HEK293 (cell line): ENCODE data around the gene MTCH2.

Experiments used
- CTCF ChIA-PET: fragments of 350-600 bp; formaldehyde crosslinking; extraction: SDS; loops from one replicate; lab custom pipeline; 2021; ENCODE audit warnings: antibody characterized with exemption; lab: Yijun Ruan, JAX
- POLR2A ChIA-PET: fragments of 300-600 bp; formaldehyde crosslinking; extraction: SDS; loops from one replicate; lab custom pipeline; 2020; ENCODE audit warnings: antibody characterized with exemption, inconsistent platforms; lab: Yijun Ruan, JAX
- H3K27ac ChIP-seq: fragments of 200-500 bp; sonication (Bioruptor generic); 2 replicates; pipeline ENCODE4 v1.5.1; 2014; ENCODE audit warnings: low read depth, low read length, control low read depth, inconsistent platforms; ENCODE audit errors: extremely low read depth
- H3K36me3 ChIP-seq, 2 experiments: fragments of 200-500 bp in 1 of 2; sonication (Bioruptor generic) in 1 of 2; 1 replicate in 1 of 2; 2 replicates in 1 of 2; pipeline ENCODE4 v1.5.1; 2014 to 2017; ENCODE audit warnings: inconsistent platforms in 2 of 2, low read length in 2 of 2; ENCODE audit not compliant: control insufficient read depth in 2 of 2, insufficient read depth in 1 of 2
- H3K4me1 ChIP-seq: fragments of 200-500 bp; sonication (Bioruptor generic); 2 replicates; pipeline ENCODE4 v1.5.1; 2014; ENCODE audit warnings: mild to moderate bottlenecking, low read length, inconsistent platforms; ENCODE audit not compliant: control insufficient read depth, insufficient read depth
- H3K4me3 ChIP-seq: 2 replicates; pipeline ENCODE4 v1.5.1; 2011; ENCODE audit warnings: low read depth, mild to moderate bottlenecking, control low read depth, low read length, moderate library complexity
- H3K9me3 ChIP-seq: fragments of 200-500 bp; sonication (Bioruptor generic); 2 replicates; pipeline ENCODE4 v1.5.1; 2014; ENCODE audit warnings: low read depth, low read length, inconsistent platforms; ENCODE audit not compliant: control insufficient read depth, insufficient read depth
- BCL11A ChIP-seq: fragments of 450-650 bp; formaldehyde crosslinking; IDR thresholded peaks from 2 replicates; pipeline ENCODE4 v1.5.1; 2016; ENCODE audit warnings: low read depth, missing biosample characterization, missing genetic modification characterization
- HOXA7 ChIP-seq: sonication (generic); formaldehyde crosslinking; IDR thresholded peaks from 2 replicates; pipeline ENCODE4 v1.8.1; 2022; ENCODE audit warnings: missing genetic modification reagents, borderline replicate concordance
- SCRT1 ChIP-seq: fragments of 450-650 bp; formaldehyde crosslinking; IDR thresholded peaks from 2 replicates; pipeline ENCODE4 v1.5.1; 2016; ENCODE audit warnings: missing biosample characterization, missing genetic modification characterization, borderline replicate concordance
- SCRT2 ChIP-seq: fragments of 450-650 bp; formaldehyde crosslinking; IDR thresholded peaks from 2 replicates; pipeline ENCODE4 v1.5.1; 2016; ENCODE audit warnings: missing biosample characterization, missing genetic modification characterization
- YY1 ChIP-seq: fragments of 450-650 bp; formaldehyde crosslinking; IDR thresholded peaks from 2 replicates; pipeline ENCODE4 v1.5.1; 2018; ENCODE audit warnings: missing biosample characterization, missing genetic modification characterization
- ZBTB26 ChIP-seq: fragments of 450-650 bp; formaldehyde crosslinking; optimal IDR thresholded peaks from 2 replicates; pipeline ENCODE3; 2016; ENCODE audit warnings: missing biosample characterization, mild to moderate bottlenecking, missing genetic modification characterization
- ZNF114 ChIP-seq: fragments of 450-650 bp; formaldehyde crosslinking; IDR thresholded peaks from 2 replicates; pipeline ENCODE4 v1.5.0; 2017; ENCODE audit warnings: missing biosample characterization, missing genetic modification characterization
- ZNF138 ChIP-seq: fragments of 450-650 bp; formaldehyde crosslinking; IDR thresholded peaks from 2 replicates; pipeline ENCODE4 v1.5.1; 2016; ENCODE audit warnings: missing biosample characterization, missing genetic modification characterization, borderline replicate concordance
- ZNF18 ChIP-seq: fragments of 450-650 bp; formaldehyde crosslinking; IDR thresholded peaks from 2 replicates; pipeline ENCODE4 v1.5.1; 2016; ENCODE audit warnings: missing biosample characterization, missing genetic modification characterization
- ZNF23 ChIP-seq: fragments of 450-650 bp; formaldehyde crosslinking; IDR thresholded peaks from 2 replicates; pipeline ENCODE4 v1.5.1; 2016; ENCODE audit warnings: missing biosample characterization, missing genetic modification characterization, borderline replicate concordance
- ZNF354C ChIP-seq: fragments of 450-650 bp; formaldehyde crosslinking; IDR thresholded peaks from 2 replicates; pipeline ENCODE4 v1.5.1; 2016; ENCODE audit warnings: missing biosample characterization, missing genetic modification characterization, low read depth, borderline replicate concordance
- ZNF513 ChIP-seq: fragments of 450-650 bp; IDR thresholded peaks from 2 replicates; pipeline ENCODE4 v1.5.1; 2018; ENCODE audit warnings: missing biosample characterization, missing genetic modification characterization
- ZNF621 ChIP-seq: fragments of 450-650 bp; formaldehyde crosslinking; IDR thresholded peaks from 2 replicates; pipeline ENCODE4 v1.5.1; 2017; ENCODE audit warnings: missing biosample characterization, missing genetic modification characterization
- ZNF639 ChIP-seq: fragments of 450-650 bp; formaldehyde crosslinking; IDR thresholded peaks from 2 replicates; pipeline ENCODE4 v1.5.1; 2016; ENCODE audit warnings: missing biosample characterization, missing genetic modification characterization

MTCH2 gene

GRCh38 chr11:47571357-47571729 is 71.0 kb downstream of the MTCH2 start:
- POLR2A ChIA-PET, result no interaction called here
- H3K4me3 ChIP-seq, result no peak overlapping the region
- peaks cover 10 to 75% of the 10 kb centered on the region in 2 experiments for H3K36me3 ChIP-seq
- H3K4me1 ChIP-seq, result peaks cover 14% of the 10 kb centered on the region
- TF ChIP-seq SCRT2 (tag by site-specific recombination) (0 out of 2 replicates have a peak, but pooled peaks have one; percentile 6), ZNF138 (no peak), ZNF18 (tag by site-specific recombination) (no peak)
- TF ChIP-seq, all 188 proteins: peak for 1
- no peak overlapping the region for H3K27ac ChIP-seq
- no peaks in the 10 kb centered on the region for H3K9me3 ChIP-seq
- CTCF ChIA-PET, result no interaction called here

- TF ChIP-seq SCRT1 (tag by site-specific recombination) (0 out of 2 replicates have a peak, but pooled peaks have one; percentile 37), SCRT2 (tag by site-specific recombination) (peak; percentile 87), HOXA7 (no peak)
- no peak overlapping the region for H3K27ac ChIP-seq
- POLR2A ChIA-PET, result interaction anchor here (0.7 to 1.3 kb wide), 3 partner anchors 8 to 20 kb away, joined by 4 to 7 read pairs (median 6); partner anchors contain the start of genes KBTBD4 and NDUFS3
- peaks cover 14% of the 10 kb centered on the region for H3K4me1 ChIP-seq
- no peak overlapping the region for H3K4me3 ChIP-seq
- CTCF ChIA-PET, result no interaction called here
- H3K9me3 ChIP-seq, result no peaks in the 10 kb centered on the region
- H3K36me3 ChIP-seq, result peaks cover 10 to 71% of the 10 kb centered on the region in 2 experiments
Measured at GRCh38 chr11:47570651-47571356, 71.6 kb downstream of the MTCH2 start.

GRCh38 chr11:47569646-47570045 is 72.7 kb downstream of the MTCH2 start:
- TF ChIP-seq YY1 (no peak), ZNF354C (no peak), ZNF23 (tag by site-specific recombination) (no peak), ZBTB26 (tag by site-specific recombination) (no peak), ZNF114 (tag by site-specific recombination) (no peak), ZNF621 (tag by site-specific recombination) (no peak), ZNF639 (no peak), ZNF513 (tag by site-specific recombination) (no peak), BCL11A (no peak)
- peaks cover 10 to 63% of the 10 kb centered on the region in 2 experiments for H3K36me3 ChIP-seq
- H3K4me3 ChIP-seq, result no peak overlapping the region
- no peak overlapping the region for H3K27ac ChIP-seq
- H3K4me1 ChIP-seq, result peaks cover 14% of the 10 kb centered on the region
- H3K9me3 ChIP-seq, result no peaks in the 10 kb centered on the region
- POLR2A ChIA-PET, result interaction anchor here (0.7 to 1.3 kb wide), 3 partner anchors 9 to 19 kb away, joined by 4 to 7 read pairs (median 6); partner anchors contain the start of genes KBTBD4 and NDUFS3
- CTCF ChIA-PET, result interaction anchor here (0.7 kb wide), 1 partner anchor 142 kb away, joined by 4 read pairs; no protein-coding TSS in a partner anchor
